Left colon (tissue), 2 donors: ENCODE measurements around the gene KANK2. TPM values are rescaled to one million over a fixed set of nuclear protein-coding genes. Genes with fewer than 3 reads are reported as not detected.
A peak's percentile ranks its signal among the peaks of the same experiment; 100 is the strongest.

ENCODE experiments used
- ATAC-seq: fragments of 200-7000 bp; cut with Tn5 transposase; one replicate; pipeline ENCODE4 v1.9.1; 2020; ENCODE audit warnings: mild to moderate bottlenecking, moderate library complexity
- DNase-seq, 2 donors: peaks; one replicate each; pipeline ENCODE4 v3.0.0-alpha.2; 2020
- intact Hi-C, 2 donors: fragments of 100-400 bp; cut with DNase I in 1 of 2; cut with micrococcal nuclease in 1 of 2; formaldehyde crosslinking; loops; one replicate each; pipeline versions ENCODE4 v1.11.2 to v1.14.0; 2022; cut with DNase I, micrococcal nuclease
- long read RNA-seq: library from polyadenylated mRNA; unstranded; transcript quantifications from one replicate; pipeline ENCODE4 v2.0.0, GENCODE V29; 2021
- total RNA-seq, 2 donors: library from RNA; stranded (reverse); fragmentation: NEBNext Ultra II Directional; extraction: Animal tissue kit (Norgen Biotek cat#: 25700); gene quantifications; one replicate each; pipeline ENCODE4 v1.2.1, GENCODE V29; 2021
- donor health status: DM: no; HTN: no; CAD: no.
- donor health status: DM: yes; HTN: yes; CAD: no.

KANK2 gene
- 10 to 100 TPM; 28.5 to 85.3 TPM for total RNA-seq
- long read RNA-seq, partial matches to known transcripts = 11 of 18 reads
- long read RNA-seq, other reads (novel, unspliced or antisense) = 7 of 18 reads

DNA sequence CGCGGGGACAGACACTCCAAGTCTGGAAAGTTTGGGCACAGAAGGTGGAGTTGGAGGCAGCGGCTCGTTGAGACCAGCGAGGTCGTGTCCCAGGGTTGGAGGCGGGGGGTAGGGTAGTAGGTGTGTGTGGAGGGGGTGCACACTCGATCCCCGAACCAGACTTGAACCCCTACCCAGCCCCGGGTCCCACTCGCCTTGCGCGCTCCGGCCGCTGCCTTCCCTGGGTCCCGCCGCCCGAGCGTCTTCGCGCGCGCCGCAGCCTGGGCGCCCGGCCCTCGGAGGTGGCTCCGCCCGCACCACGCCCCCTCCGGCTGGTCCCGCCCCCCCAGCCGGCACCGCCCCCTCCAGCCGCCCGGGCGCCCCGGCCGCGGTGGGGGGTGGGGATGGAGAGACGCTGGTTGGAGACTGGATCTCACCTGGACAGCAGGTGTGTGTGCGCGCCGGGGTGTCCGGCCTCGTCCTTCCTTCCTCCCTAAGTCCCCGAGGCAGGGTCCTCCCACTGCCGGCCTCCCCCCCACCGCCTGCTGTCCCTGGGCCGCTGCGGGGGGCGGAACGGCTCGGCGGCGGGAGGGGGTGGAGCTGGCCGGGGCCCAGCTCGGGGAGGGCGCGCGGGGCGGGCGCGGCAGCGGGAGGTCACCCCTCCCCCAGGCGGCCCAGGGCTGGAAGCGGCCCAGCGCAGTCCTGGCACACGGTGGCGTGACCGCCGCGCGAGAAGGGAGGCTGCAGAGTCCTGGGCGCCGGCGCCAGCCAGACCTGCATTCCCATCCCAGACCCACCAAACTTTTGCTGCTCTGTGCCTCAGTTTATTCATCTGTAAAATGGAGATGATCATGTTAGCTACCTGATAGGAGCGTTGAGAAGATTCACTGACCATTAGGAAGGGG, at the start of gene KANK2:
TSS of gene KANK2 (minus strand) at position 255 of the 884 bp plus-strand sequence. CDS start 3,034 bp downstream, outside the sequence.
- ATAC-seq (peak; percentile 94), DNase-seq (peak; percentile 84 to 89)
- intact Hi-C loops = no loop called here

DNA sequence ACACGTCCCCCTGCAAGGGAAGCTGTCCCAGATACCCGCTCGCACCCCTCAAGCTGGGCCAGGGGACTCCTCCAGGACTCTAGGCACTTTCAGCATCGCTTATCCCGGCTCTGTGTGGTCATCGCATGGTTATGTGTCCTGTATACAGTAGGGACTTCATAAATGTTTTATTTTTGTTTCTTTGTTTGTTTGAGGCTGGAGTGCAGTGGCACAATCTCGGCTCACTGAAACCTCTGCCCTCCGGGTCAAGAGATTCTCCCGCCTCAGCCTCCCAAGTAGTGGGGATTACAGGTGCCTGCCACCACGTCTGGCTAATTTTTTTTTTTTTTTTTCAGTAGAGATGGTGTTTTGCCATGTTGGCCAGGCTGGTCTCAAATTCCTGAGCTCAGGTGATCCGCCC, 49.6 kb upstream of the KANK2 start:
- no peak for ATAC-seq
- DNase-seq = no peak
- intact Hi-C loops = no loop called here

GRCh38 chr19:11244846-11245589, 47.7 kb upstream of the KANK2 start:
- no peak for ATAC-seq
- intact Hi-C loops = no loop called here
- no peak for DNase-seq

DNA sequence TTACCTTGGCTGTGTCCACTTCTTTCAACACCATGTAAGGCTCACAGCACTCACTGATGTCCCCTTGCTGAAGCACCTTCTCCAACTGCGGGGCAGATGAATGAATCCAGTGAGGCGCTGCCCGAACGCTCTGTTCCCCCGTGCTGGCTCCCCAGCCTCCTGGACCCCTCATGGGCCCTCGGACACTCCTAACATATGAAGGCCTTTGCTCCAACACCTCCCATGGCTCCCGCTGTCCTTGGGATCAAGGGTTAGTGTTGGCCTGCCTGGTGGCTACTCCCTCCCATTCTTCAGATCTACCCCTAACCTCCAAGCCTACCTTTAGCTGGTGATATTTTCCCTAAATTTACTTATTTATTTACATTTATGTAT, 46.4 kb upstream of the KANK2 start:
- ATAC-seq (peak; percentile 6), DNase-seq (no peak)
- intact Hi-C loops = no loop called here

GRCh38 chr19:11242864-11243797, 45.8 kb upstream of the KANK2 start:
- DNase-seq = peak; percentile 87 to 93
- intact Hi-C loops = no loop called here
- ATAC-seq = peak; percentile 96

DNA sequence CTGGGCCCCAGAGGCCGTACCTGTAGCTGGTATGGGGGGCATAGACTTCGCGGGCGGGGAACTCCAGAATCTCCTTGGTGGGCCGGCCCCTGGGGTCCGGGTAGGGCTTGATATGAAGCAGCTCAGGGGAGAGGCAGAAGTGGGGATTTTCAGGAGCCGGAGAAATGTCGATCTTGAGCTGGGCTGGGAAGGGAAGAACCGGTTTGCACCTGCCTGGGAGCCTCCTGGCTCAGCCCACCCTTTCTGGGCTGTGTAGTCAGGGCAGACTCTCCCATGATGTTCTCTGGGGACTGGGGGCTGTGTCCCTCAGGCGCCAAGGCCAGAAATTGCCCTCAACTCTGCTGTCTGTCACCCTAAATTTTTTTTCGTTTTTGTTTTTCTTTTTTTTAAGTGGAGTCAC, 44.7 kb upstream of the KANK2 start:
- DNase-seq (no peak), ATAC-seq (no peak)
- intact Hi-C loops = no loop called here

DNA sequence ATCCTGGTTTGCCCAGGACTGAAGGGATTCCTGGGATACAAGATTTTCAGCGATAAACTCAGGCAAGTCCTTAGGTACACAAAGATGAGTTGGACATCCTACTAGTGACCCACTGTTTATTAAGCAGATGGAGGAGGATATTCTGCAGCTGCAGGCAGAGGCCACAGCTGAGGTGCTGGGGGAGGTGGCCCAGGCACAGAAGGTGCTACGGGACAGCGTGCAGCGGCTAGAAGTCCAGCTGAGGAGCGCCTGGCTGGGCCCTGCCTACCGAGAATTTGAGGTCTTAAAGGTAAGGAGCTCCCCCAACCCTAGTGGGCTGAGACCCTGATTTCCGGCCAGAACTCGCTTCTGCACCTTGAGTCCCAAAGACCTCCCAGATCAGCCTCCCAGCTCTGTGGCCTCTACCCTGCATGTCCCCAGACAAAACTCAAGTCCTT, 42.7 kb upstream of the KANK2 start:
- ATAC-seq (no peak), DNase-seq (no peak)
- intact Hi-C loops = no loop called here

GRCh38 chr19:11239377-11240000, 42.1 kb upstream of the KANK2 start, which contains the start of gene ANGPTL8:
Gene ANGPTL8, plus strand, starts transcription at chr19:11239619. Its CDS starts 19 bp downstream, at chr19:11239638.
- intact Hi-C loops = no loop called here
- ATAC-seq = no peak

DNA sequence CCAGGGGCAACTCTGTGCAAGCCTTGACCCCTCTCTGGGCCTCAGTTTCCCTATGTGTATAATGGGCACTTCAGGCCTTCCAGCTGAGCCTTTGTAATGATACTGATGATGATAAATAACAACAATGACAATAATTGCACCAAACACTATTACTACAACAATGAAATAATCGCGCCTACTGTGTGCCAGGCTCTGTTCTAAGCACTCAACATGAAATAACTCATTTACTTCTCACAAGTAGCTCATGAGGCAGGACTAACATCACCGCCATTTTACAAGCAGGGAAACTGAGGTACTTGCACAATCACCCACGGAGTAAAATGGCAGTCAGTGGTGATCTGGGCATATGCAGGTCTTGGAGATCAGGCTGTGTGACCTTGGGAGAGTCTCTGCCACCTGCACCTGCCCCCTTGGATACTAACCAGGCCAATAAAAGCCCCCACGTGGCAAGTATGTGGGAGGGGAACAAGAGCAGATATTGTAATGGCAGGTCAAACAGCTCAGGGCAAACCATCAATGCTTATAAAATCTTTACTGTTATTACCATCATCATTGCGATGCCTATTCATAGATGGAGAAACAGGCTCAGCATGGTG, 41.5 kb upstream of the KANK2 start:
- intact Hi-C loops = no loop called here
- ATAC-seq = no peak
- DNase-seq = no peak

More at GRCh38 chr19:11239377-11240000, 42.1 kb upstream of the KANK2 start, which contains the start of gene ANGPTL8:
- no peak for DNase-seq

DNA sequence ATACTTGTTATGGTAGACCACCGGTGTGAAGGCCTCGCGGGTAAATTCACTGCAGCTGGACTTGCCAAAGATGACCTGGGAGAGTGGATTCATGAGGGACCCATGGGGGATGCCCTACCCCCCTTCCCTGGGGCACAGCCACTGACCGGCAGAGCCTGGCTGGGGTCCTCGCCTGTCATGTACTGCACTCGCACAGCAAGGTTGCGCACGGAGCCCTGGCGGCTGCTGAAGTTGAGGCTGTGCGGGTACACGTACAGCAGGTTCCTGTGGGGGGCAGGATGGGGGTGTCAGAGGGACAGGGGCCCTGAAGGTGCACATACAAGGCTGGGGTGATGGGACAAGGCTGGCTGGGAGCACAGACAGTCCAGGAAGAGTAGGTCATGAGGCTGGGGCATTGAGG, 40.7 kb upstream of the KANK2 start:
- ATAC-seq (no peak), DNase-seq (no peak)
- intact Hi-C loops = no loop called here

- no peak for DNase-seq
Measured at GRCh38 chr19:11237321-11237720, 40.0 kb upstream of the KANK2 start.

DNA sequence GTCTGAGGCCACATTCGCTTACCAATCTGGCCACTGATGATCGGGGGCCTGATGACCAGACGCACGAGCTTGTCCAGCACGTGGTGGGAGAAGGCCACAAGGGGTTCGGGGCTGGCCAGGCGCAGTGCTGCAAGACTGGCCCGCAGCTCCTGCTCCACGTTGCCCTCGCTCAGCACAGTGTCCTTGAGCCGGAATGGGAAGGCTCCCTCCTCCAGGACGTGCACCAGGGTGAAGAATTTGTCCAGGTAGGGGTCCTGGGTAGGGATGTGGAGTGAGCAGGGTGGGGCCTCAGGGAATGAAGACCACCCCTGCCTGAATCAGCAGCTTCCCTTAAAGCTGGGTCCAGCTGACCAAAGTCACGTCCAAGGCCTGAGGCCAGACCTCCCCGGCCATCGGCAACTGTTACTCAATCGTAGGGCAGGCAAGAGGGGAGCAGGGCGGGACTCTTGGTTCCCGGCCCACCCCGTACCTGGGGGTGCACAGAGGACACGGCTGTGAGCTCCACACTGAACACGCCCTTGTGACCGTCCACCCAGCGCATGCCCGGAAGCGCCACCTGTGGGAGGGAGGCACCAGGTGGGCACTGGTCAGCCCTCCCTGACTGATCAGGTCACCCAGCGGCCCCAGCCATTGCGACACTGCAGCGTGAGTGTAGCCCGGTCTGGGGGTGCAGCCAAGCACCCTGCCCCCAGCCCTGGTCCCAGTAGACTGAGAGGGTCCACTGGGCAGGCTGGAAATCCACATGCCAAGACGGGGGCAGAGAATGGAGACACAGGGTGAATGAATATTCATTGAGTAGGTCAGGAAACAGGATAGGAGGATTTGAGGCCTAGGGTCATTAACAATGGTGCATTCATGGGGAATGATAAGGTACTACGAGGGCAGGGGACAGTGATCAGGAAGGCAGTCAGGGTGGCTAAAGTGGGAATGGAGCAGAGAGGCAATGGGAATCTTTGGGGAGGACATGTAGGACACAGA, 39.3 kb upstream of the KANK2 start:
- ATAC-seq (no peak), DNase-seq (no peak)
- intact Hi-C loops = no loop called here

More at GRCh38 chr19:11237321-11237720, 40.0 kb upstream of the KANK2 start:
- intact Hi-C loops = no loop called here
- no peak for ATAC-seq

DNA sequence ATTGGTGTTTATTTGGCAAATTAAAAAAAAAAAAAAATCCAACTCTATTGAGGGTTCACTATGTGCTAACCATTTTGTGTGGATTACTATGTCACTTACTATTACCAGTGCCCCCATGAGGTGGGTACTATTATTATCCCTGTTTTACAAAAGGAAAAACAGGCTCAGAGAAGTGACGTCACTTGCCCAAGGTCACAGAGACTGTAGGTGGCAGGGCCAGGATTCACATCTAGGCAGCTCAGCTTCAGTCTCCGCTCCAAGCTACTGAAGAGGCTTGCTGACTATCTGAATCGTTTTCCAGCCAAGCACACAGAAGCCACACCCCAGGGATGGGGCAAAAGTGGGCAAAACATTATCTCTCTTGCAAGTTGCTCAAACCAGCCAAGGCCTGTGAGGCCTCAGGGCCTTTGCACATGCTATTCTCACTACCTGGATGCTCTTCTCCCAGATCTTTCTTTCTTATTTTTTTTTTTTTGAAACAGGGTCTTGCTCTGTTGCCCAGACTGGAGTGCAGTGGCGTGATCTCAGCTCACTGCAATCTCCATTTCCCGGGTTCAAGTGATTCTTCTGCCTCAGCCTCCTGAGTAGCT, 37.2 kb upstream of the KANK2 start:
- DNase-seq (no peak), ATAC-seq (no peak)
- intact Hi-C loops = no loop called here

- no peak for DNase-seq
- no peak for ATAC-seq
- intact Hi-C loops = no loop called here
Measured at GRCh38 chr19:11233073-11233472, 35.7 kb upstream of the KANK2 start.

DNA sequence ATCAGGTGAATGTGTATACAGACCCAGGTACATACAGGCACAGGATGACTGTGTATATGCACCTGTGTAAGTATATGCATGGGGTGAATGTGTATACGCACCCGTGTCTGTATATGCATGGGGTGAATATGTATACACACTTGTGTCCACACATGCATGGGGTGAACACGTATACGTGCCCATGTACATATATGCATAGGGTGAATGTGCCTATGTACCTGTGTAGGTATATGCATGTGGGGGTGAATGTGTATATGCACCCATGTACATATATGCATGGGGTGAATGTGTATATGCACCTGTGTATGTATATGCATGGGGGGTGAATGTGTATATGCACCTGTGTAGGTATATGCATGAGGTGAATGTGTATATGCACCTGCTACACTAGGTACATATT, 35.2 kb upstream of the KANK2 start:
- intact Hi-C loops = no loop called here
- ATAC-seq = no peak
- no peak for DNase-seq

DNA sequence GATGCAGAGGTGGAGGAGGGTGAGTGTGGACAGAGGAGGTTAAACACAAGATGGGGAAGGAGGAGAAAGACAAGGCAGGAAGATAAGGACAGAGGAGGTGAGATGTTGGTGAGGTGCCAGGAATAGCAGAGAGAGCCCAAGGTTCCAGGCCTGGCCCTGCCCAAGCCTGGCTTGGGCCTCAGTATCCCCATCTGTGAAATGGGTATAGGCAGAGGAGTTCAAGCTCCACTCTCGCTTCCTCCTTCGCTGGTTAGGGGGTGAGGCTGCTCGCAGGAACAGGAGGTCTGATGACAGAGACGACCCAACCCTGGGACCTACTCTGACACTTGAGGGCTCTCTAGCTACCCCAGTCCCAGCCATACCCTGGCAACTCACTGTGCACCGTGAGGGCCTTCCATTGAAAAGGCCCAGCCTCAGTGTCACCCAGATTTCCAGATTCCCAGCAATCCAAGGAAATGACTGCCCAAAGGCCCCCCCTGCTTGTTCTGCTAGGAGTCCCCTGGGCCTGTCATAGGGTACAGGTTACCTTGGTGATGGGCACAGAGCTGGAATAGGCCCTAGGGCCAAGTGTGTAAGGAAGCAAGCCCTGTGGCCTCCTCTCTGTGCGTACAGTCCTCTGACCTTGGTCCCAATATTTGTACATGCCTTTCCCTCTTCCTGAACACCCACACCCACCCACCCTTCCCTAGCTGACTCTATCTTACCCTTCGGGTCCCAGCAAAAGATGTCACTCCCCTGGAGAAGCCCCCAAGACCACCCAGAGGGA, 33.5 kb upstream of the KANK2 start:
- intact Hi-C loops = no loop called here
- no peak for DNase-seq

More for the DNA sequence above, 33.5 kb upstream of the KANK2 start:
- ATAC-seq = no peak
